ENCODE measurements around the gene UPK3B. TPM values are rescaled to one million over a fixed set of nuclear protein-coding genes. Genes with fewer than 3 reads are reported as not detected.

Gene UPK3B
- 0.81 TPM in 1 of 2 replicates, not detected in the other for total RNA-seq

GRCh38 chr7:76509931-76510877, at the start of gene UPK3B:
TSS of gene UPK3B (plus strand) at chr7:76510552. CDS start at chr7:76510653, 101 bp downstream.

GRCh38 chr7:76461464-76462101, 48.8 kb upstream of the UPK3B start, which contains the start of gene DTX2:
TSS of gene DTX2 (plus strand) at chr7:76461709. CDS start at chr7:76480510, 18,801 bp downstream.

GRCh38 chr7:76543197-76543596, 32.8 kb downstream of the UPK3B start, which contains the start of gene SPDYE16:
TSS of gene SPDYE16 (minus strand) at chr7:76543297. CDS start at chr7:76541459, 1,838 bp downstream.

Small RNA genes lying within 50 kb of the gene (small RNA-seq; reads per million reads assigned to genes)
- gene RF00019 = not detected

Other genes with a start within 250 kb of the UPK3B start
- gene HSPB1, start 207.9 kb upstream of the UPK3B start, total RNA-seq = 85.5 and 118 TPM in 2 replicates
- 113 and 116 TPM in 2 replicates for gene YWHAG, start 151.6 kb upstream of the UPK3B start, total RNA-seq
- gene SSC4D, start 100.9 kb upstream of the UPK3B start, total RNA-seq = 0.32 and 1.2 TPM in 2 replicates
- 1.6 and 2.3 TPM in 2 replicates for gene ZP3, start 85.6 kb upstream of the UPK3B start, total RNA-seq
- 14.3 and 20.0 TPM in 2 replicates for gene DTX2, start 48.8 kb upstream of the UPK3B start, total RNA-seq
- gene SPDYE16, start 32.7 kb downstream of the UPK3B start, total RNA-seq = 0.16 TPM in 1 of 2 replicates, not detected in the other
- 3.3 and 4.1 TPM in 2 replicates for gene POMZP3, start 116.7 kb downstream of the UPK3B start, total RNA-seq